Transverse colon (tissue), 4 donors: ENCODE measurements around the gene PIK3CD.

Source experiments
- EP300 ChIP-seq: sonication (generic); formaldehyde crosslinking; IDR thresholded peaks from one replicate; pipeline ENCODE4 v1.6.1; 2017; ENCODE audit warnings: antibody characterized with exemption, low read depth
- POLR2A ChIP-seq: fragments of 450-650 bp; IDR thresholded peaks from one replicate; pipeline ENCODE4 v1.6.1; 2016; ENCODE audit warnings: antibody characterized with exemption, mild to moderate bottlenecking, moderate library complexity
- POLR2AphosphoS5 ChIP-seq, 3 donors: sonication (generic); formaldehyde crosslinking; IDR thresholded peaks; one replicate each; pipeline ENCODE4 v1.6.1; 2016; ENCODE audit warnings: antibody characterized with exemption in 3 of 3
- TF ChIP-seq, protein P1 (sequence below), 5 experiments: fragments of 200-600 bp in 3 of 5; fragments of 450-650 bp in 2 of 5; sonication (generic) in 3 of 5; IDR thresholded peaks; 1 replicate in 2 of 5; 2 replicates in 3 of 5; pipeline ENCODE4 v1.5.1; 2016 to 2017; ENCODE audit warnings: antibody characterized with exemption in 5 of 5, inconsistent platforms in 3 of 5, mild to moderate bottlenecking in 2 of 5, moderate library complexity in 1 of 5

DNA sequence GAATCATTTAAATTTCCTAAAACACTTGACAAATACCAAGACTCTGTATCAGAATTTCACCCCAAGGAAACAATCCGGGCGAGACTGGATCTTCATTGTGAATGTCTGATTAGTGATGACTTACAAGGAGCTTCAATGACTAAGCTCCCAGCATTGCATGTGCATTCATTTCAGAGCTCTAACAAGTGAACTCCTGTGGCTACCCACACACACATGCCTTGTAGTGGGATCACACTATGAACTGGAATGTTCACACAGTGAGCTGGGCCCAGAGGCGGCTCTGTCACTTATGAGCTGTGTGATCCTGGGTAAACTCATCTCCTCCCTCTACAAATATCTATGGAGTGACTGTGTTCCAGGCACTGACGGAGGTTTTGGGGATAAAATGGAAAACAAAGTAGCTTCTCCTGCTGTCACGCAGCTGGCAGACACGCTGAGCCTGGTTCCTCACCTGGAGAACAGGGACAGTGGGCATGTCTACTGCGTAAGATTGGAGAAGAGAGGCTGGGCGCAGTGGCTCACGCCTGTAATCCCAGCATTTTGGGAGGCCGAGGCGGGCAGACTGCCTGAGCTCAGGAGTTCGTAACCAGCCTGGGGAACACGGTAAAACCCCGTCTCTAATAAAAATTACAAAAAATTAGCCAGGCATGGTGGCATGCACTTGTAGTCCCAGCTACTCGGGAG, 115.4 kb downstream of the PIK3CD start:
- TF ChIP-seq, protein P1, sequence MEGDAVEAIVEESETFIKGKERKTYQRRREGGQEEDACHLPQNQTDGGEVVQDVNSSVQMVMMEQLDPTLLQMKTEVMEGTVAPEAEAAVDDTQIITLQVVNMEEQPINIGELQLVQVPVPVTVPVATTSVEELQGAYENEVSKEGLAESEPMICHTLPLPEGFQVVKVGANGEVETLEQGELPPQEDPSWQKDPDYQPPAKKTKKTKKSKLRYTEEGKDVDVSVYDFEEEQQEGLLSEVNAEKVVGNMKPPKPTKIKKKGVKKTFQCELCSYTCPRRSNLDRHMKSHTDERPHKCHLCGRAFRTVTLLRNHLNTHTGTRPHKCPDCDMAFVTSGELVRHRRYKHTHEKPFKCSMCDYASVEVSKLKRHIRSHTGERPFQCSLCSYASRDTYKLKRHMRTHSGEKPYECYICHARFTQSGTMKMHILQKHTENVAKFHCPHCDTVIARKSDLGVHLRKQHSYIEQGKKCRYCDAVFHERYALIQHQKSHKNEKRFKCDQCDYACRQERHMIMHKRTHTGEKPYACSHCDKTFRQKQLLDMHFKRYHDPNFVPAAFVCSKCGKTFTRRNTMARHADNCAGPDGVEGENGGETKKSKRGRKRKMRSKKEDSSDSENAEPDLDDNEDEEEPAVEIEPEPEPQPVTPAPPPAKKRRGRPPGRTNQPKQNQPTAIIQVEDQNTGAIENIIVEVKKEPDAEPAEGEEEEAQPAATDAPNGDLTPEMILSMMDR (IDR thresholded peaks at IDR 0.05) = no peak
- TF ChIP-seq POLR2A = no peak
- no peak for TF ChIP-seq EP300
- TF ChIP-seq POLR2AphosphoS5 (IDR thresholded peaks at IDR 0.05) = no peak
